Adrenal gland (tissue), 12 donors: ENCODE results near the gene MKI67. TPM values are rescaled to one million over a fixed set of nuclear protein-coding genes. Genes with fewer than 3 reads are reported as not detected.

Experiments
- DNase-seq, 7 donors: peaks; one replicate each; pipeline ENCODE4 v3.0.0-alpha.2; 2019 to 2020
- H3K27ac ChIP-seq, 5 donors: fragments of 200-600 bp; sonication (generic) in 4 of 5; 1 replicate in 3 of 5; 2 replicates in 2 of 5; pipeline versions ENCODE4 v1.5.1 to v1.8.0; 2016 to 2020; ENCODE audit warnings: mild to moderate bottlenecking in 1 of 5
- H3K27me3 ChIP-seq: fragments of 200-600 bp; 2 replicates; pipeline ENCODE4 v1.8.0; 2021
- H3K36me3 ChIP-seq, 2 donors: fragments of 200-600 bp; replicated peaks in 1 of 2; 1 replicate in 1 of 2; 2 replicates in 1 of 2; pipeline versions ENCODE4 v1.5.1 to v1.8.0; 2018 to 2022
- H3K4me1 ChIP-seq, 2 donors: fragments of 200-600 bp; replicated peaks in 1 of 2; 1 replicate in 1 of 2; 2 replicates in 1 of 2; pipeline versions ENCODE4 v1.5.1 to v1.8.0; 2018 to 2021
- H3K4me3 ChIP-seq, 4 donors: fragments of 200-600 bp; sonication (generic) in 3 of 4; one replicate each; pipeline ENCODE4 v1.5.1; 2016 to 2018
- H3K9me3 ChIP-seq, 3 donors: fragments of 200-600 bp; sonication (generic) in 1 of 3; replicated peaks in 1 of 3; 1 replicate in 2 of 3; 2 replicates in 1 of 3; pipeline versions ENCODE4 v1.5.1 to v1.8.0; 2016 to 2021
- POLR2A ChIP-seq, 2 donors: fragments of 450-650 bp; IDR thresholded peaks; one replicate each; pipeline ENCODE4 v1.6.1; 2017; ENCODE audit warnings: antibody characterized with exemption in 2 of 2, mild to moderate bottlenecking in 2 of 2, moderate library complexity in 1 of 2
- whole genome bisulfite sequencing, 4 donors: extraction: QIAGEN DNeasy Blood & Tissue Kit in 2 of 4; methylation state at CpG; one replicate each; pipeline versions ENCODE4 v1.1.5 to v1.1.7; 2013 to 2017; 5-methylcytosine and 5-hydroxymethylcytosine counted together
- intact Hi-C, 2 donors: fragments of 100-400 bp; cut with DNase I; formaldehyde crosslinking; loops; one replicate each; pipeline versions ENCODE4 v1.14.1 to v1.15.0; 2022 to 2023
- polyA plus RNA-seq, 3 donors: library from polyadenylated mRNA; stranded (reverse); fragments of 200-250 nt in 2 of 3; fragments of 350-450 nt in 1 of 3; fragmentation: Illumina TruSeq in 1 of 3; extraction: RNeasy Lipid Tissue Mini Kit (QIAGEN cat#74804) in 1 of 3; gene quantifications; one replicate each; pipeline ENCODE4 v1.2.3, GENCODE V29; 2013 to 2014
- total RNA-seq, 9 donors: library from RNA; depleted of rRNA in 4 of 9; stranded (reverse); fragments of >200 nt in 4 of 9; fragments of 120-200 nt in 1 of 9; fragmentation: NEBNext Ultra II Directional in 1 of 9; extraction: Animal tissue kit (Norgen Biotek cat#: 25700) in 1 of 9; gene quantifications; one replicate each; pipeline versions ENCODE4 v1.1.0 to v1.2.4, GENCODE V29; 2013 to 2023
- TF ChIP-seq, protein P1 (sequence below), 6 experiments: fragments of 450-650 bp in 4 of 6; fragments of 200-600 bp in 2 of 6; sonication (generic) in 1 of 6; IDR thresholded peaks; 1 replicate in 5 of 6; 2 replicates in 1 of 6; pipeline versions ENCODE4 v1.5.1 to v1.8.0; 2016 to 2021; ENCODE audit warnings: antibody characterized with exemption in 6 of 6, mild to moderate bottlenecking in 2 of 6, moderate library complexity in 1 of 6
- donor health status: healthy with polysubstance abuse.
- donor health status: Bipolar disorder and iron deficiency.
- donor health status: DM: yes; HTN: yes; CAD: no.
- donor health status: DM: no; HTN: no; CAD: no.
- donor health status: DM: no; HTN: no; CAD: no.
- donor health status: DM: yes; HTN: yes; CAD: no.

MKI67 gene
- total and polyA plus RNA-seq, 12 donors = 0.30 to 16.8 (median 3.0) TPM

DNA sequence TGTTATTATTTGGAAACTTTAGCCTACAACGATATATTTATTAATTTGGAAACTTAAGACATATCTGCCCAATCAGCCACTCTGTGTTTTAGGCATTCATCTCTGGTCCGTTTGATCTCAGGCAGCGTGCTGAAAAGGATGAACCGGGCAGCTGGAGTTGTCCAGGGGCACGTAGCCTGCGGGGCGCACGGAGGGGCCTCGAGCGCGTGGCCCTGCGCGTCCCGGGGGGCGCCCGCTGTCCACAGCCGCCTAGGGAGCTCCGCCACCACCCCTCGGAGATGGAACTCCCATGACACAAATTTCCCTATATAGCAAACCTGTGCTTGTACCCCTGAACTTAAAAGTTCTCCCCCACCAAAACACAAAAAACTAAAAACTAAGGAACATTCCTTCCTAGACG, 24.3 kb upstream of the MKI67 start:
- 53 to 63% (median 62%) methylated on average over 20 of the region's 20 CpGs for WGBS, 4 donors
- DNase-seq = no peak
- Histone ChIP-seq H3K27me3 (peaks cover 25% of the 10 kb centered on the region), H3K36me3 (no peaks in the 10 kb centered on the region), H3K9me3 (no peaks in the 10 kb centered on the region), H3K4me1 (peaks cover 0 to 4% of the 10 kb centered on the region in 2 donors), H3K4me3 (peak overlapping the region in 1 of 4 donors; percentile 36), H3K27ac (no peak overlapping the region)
- no peak for TF ChIP-seq POLR2A (IDR thresholded peaks at IDR 0.05)
- TF ChIP-seq, protein P1, sequence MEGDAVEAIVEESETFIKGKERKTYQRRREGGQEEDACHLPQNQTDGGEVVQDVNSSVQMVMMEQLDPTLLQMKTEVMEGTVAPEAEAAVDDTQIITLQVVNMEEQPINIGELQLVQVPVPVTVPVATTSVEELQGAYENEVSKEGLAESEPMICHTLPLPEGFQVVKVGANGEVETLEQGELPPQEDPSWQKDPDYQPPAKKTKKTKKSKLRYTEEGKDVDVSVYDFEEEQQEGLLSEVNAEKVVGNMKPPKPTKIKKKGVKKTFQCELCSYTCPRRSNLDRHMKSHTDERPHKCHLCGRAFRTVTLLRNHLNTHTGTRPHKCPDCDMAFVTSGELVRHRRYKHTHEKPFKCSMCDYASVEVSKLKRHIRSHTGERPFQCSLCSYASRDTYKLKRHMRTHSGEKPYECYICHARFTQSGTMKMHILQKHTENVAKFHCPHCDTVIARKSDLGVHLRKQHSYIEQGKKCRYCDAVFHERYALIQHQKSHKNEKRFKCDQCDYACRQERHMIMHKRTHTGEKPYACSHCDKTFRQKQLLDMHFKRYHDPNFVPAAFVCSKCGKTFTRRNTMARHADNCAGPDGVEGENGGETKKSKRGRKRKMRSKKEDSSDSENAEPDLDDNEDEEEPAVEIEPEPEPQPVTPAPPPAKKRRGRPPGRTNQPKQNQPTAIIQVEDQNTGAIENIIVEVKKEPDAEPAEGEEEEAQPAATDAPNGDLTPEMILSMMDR (IDR thresholded peaks at IDR 0.05) = no peak
- intact Hi-C loops = loop anchor here in 1 of 2 donors (5.0 to 10.0 kb wide), 3 partner anchors 73 to 433 kb away; no protein-coding TSS in a partner anchor

DNA sequence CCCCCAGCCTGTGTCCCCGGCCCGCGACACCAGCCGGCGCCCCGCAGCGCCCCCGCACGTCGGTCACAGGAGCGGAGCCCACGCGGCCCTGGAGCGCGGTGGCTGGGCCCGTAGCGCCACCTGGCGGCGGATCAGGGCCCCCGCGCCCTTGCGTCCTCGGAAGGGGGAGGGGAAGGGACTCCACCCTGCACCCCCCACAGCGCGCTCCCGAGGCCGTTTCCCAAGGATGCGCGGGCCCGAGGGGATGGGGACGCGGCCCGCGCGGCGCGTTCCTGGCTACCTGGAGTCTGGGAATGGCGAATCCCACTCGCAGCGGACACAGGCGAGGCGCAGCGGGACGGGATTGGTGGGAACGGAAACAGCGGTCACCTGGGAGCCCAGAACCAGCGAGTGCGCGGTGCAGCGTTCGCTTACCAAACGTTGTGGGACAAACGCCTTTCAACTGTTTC, 23.8 kb upstream of the MKI67 start:
- Histone ChIP-seq H3K27ac (no peak overlapping the region), H3K4me1 (peaks cover 0 to 4% of the 10 kb centered on the region in 2 donors), H3K36me3 (no peaks in the 10 kb centered on the region), H3K27me3 (peaks cover 25% of the 10 kb centered on the region), H3K4me3 (peak overlapping the region in 1 of 4 donors; percentile 36), H3K9me3 (no peaks in the 10 kb centered on the region)
- WGBS, 4 donors = 0% methylated on average over 10 to 53 of the region's 53 CpGs
- TF ChIP-seq POLR2A (IDR thresholded peaks at IDR 0.05) = no peak
- TF ChIP-seq, protein P1 (IDR thresholded peaks at IDR 0.05) = peak; percentile 27 to 86 (median 62)
- intact Hi-C loops = loop anchor here in 1 of 2 donors (5.0 to 10.0 kb wide), 3 partner anchors 73 to 433 kb away; no protein-coding TSS in a partner anchor
- peak in 6 of 7 donors; percentile 25 to 49 (median 44) for DNase-seq

DNA sequence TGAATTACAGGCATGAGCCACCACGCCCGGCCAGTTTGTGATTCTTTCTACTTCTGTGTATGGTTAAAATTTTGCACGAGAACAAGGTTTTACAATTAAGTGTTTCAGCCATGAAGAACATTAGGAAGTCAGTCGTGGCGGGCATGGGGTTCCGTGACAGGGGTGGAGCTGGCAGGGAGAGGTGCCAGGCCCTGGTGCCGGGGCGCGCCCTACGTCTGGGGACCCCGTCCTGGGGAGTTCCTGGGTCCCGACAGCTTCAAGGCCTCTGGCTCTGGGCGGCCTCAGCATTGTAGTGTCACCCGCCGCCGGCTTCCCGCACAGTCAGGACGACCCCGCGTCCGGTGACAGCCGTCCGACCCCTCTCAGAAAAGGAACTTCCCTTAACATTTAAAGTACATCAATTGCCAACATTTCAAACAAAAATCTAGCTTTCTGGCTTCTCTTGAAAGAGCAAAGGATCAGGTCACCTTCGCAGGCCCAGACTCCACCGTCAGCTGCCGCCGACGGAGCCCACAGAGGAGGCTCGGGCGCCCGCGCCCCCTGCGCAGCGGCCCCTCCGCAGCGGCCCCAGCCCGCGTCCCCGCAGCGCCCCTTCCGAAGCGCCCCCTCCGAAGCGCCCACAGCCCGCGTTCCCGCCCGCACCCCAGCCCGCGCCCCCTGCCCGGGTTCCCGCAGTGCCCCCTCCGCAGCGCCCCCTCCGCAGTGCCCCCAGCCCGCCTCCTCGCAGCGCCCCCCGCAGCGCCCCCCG, 23.2 kb upstream of the MKI67 start:
- TF ChIP-seq, protein P1 (IDR thresholded peaks at IDR 0.05) = no peak
- no peak for TF ChIP-seq POLR2A (IDR thresholded peaks at IDR 0.05)
- Histone ChIP-seq H3K9me3 (no peaks in the 10 kb centered on the region), H3K27ac (no peak overlapping the region), H3K36me3 (no peaks in the 10 kb centered on the region), H3K27me3 (peaks cover 20% of the 10 kb centered on the region), H3K4me3 (peak overlapping the region in 1 of 4 donors; percentile 36), H3K4me1 (peaks cover 0 to 4% of the 10 kb centered on the region in 2 donors)
- 27 to 39% (median 34%) methylated on average over 11 to 59 of the region's 61 CpGs for WGBS, 4 donors
- intact Hi-C loops = loop anchor here in 1 of 2 donors (5.0 to 10.0 kb wide), 3 partner anchors 72 to 432 kb away; no protein-coding TSS in a partner anchor
- DNase-seq = no peak

DNA sequence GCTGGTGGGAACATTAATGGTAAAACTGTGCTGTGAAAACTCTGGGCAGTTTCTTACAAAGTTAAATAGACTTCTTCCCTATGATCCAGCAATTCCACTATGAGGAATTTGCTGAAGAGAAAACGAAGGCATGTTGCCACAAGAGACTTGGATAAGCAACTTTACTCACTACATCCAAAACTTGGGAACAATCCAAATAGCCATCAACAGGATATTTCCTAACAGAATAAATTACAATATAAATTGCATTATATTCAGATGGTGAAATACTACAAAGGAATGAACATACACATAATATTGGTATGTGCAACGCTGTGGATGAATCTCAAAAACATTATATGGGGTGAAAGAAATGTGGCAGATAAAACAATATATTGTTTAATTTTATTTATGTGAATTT, 21.4 kb upstream of the MKI67 start:
- WGBS, 4 donors = 48 to 51% (median 51%) methylated on average over 2 of the region's 2 CpGs

More for the DNA sequence above, 21.4 kb upstream of the MKI67 start:
- no peak for DNase-seq
- intact Hi-C loops = no loop called here
- Histone ChIP-seq H3K27ac (no peak overlapping the region), H3K9me3 (no peaks in the 10 kb centered on the region), H3K4me1 (peaks cover 0 to 4% of the 10 kb centered on the region in 2 donors), H3K27me3 (peaks cover 11% of the 10 kb centered on the region), H3K36me3 (no peaks in the 10 kb centered on the region), H3K4me3 (no peak overlapping the region)
- no peak for TF ChIP-seq POLR2A (IDR thresholded peaks at IDR 0.05)
- TF ChIP-seq, protein P1 (IDR thresholded peaks at IDR 0.05) = no peak
